GM21423 (cell line): ENCODE measurements around the gene ASTN2.
"Not testable (repeated sequence)": the region's sequence is repeated elsewhere in the genome, so short reads cannot be mapped to it uniquely, and the experiment has no call there.

Source experiments
- ATAC-seq: cut with Tn5 transposase; IDR thresholded peaks from one replicate; pipeline ENCODE4 v1.9.1; 2021; ENCODE audit warnings: mild to moderate bottlenecking, moderate library complexity; ENCODE audit not compliant: unreplicated experiment

Gene ASTN2

GRCh38 chr9:116837018-116837989 lies 577.6 kb downstream of the ASTN2 start:
- no peak for ATAC-seq

GRCh38 chr9:116830321-116830720 lies 584.5 kb downstream of the ASTN2 start:
- ATAC-seq, result not testable (repeated sequence)

GRCh38 chr9:116821633-116822229 lies 593.1 kb downstream of the ASTN2 start:
- no peak for ATAC-seq

DNA sequence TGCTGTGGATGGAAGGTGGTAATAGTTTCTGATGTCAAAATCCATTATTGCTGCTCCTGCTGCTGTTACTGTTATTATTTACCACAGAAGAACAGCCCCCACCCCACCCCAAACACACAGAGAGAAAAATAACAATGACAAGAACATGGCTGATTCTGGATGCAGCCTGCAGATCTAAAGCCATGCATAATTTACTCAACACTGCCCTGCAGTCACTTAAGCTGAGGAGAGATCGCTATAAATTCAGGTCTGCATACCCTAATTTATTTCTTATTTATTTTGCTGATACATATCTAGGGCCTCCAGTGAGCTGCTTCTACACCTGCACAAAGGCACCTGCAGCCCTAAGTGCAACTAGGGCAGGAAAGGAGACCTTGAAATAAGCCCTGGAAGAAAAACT lies 595.7 kb downstream of the ASTN2 start:
- no peak for ATAC-seq

- ATAC-seq, result no peak
Observed at GRCh38 chr9:116817762-116818161, 597.1 kb downstream of the ASTN2 start.

- no peak for ATAC-seq
Observed at GRCh38 chr9:116816484-116816883, 598.4 kb downstream of the ASTN2 start.

- no peak for ATAC-seq
Observed at GRCh38 chr9:116815835-116816234, 599.0 kb downstream of the ASTN2 start.

- no peak for ATAC-seq
Observed at GRCh38 chr9:116813031-116813300, 601.9 kb downstream of the ASTN2 start.

DNA sequence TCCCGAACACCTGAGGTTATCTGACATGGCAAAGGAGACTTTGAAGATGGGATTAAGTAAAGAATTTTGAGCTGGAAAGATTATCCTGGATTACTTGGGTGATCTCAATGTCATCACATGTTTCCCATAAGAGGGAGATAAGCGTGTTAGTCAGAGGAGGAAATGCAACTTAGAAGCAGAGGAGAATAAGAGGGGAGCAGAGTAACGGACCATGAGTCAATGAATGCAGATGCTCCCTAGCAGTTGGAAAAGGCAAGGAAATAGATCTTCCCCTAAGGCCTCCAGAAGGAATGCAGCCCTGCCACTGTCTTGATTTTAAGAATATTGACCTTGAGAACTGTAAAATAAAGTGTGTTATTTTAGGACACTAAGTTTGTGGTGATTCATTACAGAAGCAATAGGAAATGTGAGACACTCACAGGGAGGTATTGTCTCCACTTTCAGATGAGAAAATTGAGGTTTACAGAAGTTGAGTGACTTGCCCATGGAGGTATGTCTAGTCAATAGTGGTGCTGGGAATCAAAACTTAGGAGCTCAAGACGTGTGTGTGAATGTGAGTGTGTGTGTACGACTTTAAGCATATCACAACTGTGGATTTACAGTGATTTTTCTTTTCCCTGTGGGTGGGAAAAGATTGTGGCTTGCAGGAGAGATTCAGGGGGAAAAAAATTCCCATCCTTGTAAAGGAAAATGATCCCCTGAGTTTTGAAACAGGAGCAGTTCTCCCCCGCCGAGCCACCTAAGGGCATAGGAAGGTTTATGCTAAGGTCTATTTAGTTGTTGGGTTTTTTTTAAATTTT lies 602.4 kb downstream of the ASTN2 start:
- no peak for ATAC-seq

DNA sequence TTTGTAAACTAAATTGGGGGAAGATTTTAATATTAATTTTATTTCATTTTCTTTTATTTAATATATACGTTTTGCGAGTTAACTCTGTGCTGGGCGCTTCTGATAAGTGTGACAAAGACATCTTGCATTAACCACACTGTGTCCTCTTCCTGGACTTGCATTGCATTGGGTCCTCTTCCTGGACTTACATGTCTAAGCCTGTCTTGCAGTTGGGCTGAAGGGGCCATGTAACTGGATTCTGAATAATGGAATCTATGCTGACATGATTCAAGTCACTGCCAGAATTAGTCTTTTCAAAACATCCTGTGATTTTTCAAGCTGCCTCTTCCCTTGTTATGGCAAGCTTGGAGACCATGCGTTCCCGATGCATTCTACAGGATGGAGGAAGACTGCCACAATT lies 605.2 kb downstream of the ASTN2 start:
- no peak for ATAC-seq

- ATAC-seq, result no peak
Observed at GRCh38 chr9:116806075-116806474, 608.8 kb downstream of the ASTN2 start.

GRCh38 chr9:116800885-116801284 lies 614.0 kb downstream of the ASTN2 start:
- ATAC-seq, result no peak

DNA sequence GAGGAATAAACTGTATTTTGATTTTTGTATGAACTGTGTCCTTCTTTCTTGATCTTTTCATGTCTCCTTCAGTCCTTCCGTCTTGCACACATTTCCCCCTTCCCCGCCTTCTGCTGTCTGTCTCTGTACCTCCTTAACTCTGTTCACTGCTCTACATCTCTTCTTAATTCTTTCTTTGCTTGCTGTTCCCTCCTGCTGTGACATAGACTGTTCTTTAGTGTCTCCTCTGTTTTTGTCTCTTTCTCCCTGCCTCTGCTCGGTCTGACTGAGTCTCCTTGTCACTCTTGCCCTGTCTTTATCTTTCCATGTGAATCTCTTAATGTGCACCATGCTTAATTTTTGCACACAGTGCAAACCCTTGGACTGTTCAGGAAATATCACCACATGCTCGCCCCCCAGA lies 614.8 kb downstream of the ASTN2 start:
- ATAC-seq, result no peak

DNA sequence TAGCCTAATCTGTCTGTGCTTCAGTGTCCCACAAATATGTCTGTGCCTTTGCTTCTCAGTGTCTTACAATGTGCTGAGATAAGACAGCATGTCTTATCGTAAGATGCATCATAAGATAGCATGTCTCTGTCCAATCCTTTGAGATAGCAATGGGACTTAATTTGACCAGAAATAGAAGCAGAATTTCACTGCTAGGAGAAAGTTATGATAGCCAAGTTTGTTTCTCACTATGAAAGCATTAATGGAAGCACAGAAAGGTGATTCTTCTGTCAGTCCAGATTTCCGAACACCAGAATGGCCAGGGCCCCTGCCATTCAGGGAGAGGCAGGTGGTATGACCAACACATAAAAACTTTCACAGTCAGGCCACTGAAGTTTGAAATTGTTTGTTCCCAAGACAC lies 616.3 kb downstream of the ASTN2 start:
- no peak for ATAC-seq

- no peak for ATAC-seq
Observed at GRCh38 chr9:116797276-116797675, 617.6 kb downstream of the ASTN2 start.

DNA sequence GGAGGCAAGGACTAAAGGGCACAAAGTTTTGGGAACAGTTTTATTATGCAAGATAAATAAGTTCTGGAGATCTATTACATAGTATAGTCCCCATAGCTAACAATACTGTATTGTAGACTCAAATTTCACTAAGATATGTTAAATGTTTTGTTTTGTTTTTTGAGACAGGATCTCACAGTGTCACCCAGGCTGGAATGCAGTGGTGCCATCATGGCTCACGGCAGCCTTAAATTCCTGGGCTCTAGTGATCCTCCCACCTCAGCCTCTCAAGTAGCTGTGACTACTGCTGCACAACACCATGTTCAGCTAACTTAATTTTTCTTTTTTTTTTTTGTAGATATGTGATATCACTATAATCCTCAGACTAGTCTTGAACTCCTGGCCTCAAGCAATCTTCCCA lies 618.2 kb downstream of the ASTN2 start:
- no peak for ATAC-seq

- no peak for ATAC-seq
Observed at GRCh38 chr9:116795821-116796220, 619.0 kb downstream of the ASTN2 start.

DNA sequence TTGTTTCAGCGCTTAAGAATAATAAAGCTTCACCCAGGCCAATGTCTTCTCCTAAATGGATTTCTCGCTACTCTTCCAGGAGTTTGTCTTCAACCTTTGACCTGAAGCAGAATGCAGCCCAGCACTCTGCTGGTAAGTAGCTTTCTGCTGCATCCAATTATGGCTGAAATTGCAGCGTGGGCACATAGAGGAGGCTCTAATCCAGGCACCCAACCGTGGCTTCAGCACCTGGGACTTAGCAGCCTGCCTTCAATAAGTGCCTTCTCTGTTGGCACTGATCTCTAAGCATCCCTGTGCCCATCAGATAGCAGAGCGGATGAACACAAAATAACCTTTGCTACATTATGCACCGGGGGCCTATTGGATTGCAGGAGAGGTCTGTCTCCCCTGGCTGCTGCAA lies 622.6 kb downstream of the ASTN2 start:
- ATAC-seq, result no peak

DNA sequence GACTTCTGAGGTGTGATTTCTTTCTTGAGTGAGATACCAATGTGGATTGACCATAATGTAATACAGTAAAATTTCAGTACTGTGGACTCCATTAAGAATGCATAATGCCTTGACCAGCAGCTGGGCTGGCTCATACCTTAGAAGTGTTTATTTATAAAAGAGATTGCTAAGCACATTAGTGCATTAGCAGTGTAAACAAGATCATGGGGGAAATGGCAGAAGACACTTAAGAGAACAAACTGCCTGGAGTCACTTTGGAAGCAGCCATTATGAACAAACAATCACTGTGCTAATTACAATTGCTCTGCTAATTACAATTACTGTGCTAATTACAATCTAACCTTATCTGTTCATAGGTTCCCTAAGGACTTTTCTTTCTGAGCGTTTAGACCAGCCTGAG lies 623.5 kb downstream of the ASTN2 start:
- ATAC-seq, result no peak

- no peak for ATAC-seq
Observed at GRCh38 chr9:116789081-116789480, 625.8 kb downstream of the ASTN2 start.

GRCh38 chr9:116786737-116787136 lies 628.1 kb downstream of the ASTN2 start:
- ATAC-seq, result no peak

- no peak for ATAC-seq
Observed at GRCh38 chr9:116777116-116777515, 637.7 kb downstream of the ASTN2 start.
